Measurements from ENCODE around the gene CPM. TPM values are rescaled to one million over a fixed set of nuclear protein-coding genes. Genes with fewer than 3 reads are reported as not detected.

Gene CPM
- total and polyA plus RNA-seq, 4 donors = 10.3 to 17.7 (median 14.4) TPM

DNA sequence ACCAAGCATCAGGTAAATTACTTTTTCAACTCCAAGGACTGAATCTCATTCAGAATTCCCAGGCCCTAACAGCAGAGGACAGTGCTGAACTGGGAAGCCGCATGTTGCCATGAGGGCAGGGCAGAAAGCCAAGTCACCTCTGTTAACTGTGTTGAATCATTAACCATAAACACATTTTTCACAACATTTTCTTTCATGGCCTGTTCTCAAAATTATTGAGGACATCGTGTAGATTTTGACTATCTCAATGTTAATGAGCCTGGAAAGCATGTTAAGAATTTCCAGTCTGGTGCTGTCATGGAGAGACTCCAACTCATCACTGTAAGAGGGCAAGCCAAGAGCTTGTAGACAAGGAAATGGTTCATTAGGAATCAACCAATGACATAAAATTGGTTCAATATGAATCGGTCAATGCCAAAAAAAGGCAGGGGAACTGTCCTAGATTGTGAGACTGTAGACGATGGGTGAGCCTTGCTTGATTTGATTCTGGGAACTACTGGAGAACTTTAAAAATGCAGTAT is 33.7 kb downstream of the CPM start:
- H3K4me1 ChIP-seq (ENCODE audit: control insufficient read depth, insufficient read depth, low read length) = no peaks in the 10 kb centered on the region
- H3K9me3 ChIP-seq (ENCODE audit: control insufficient read depth, insufficient read depth, low read length) = no peaks in the 10 kb centered on the region
- 88% methylated on average over 3 of the region's 4 CpGs for WGBS (ENCODE audit: insufficient coverage)
- H3K36me3 ChIP-seq (ENCODE audit: control insufficient read depth, insufficient read depth, low read length) = no peaks in the 10 kb centered on the region
- no peak overlapping the region for H3K27ac ChIP-seq (ENCODE audit: low read depth, low read length)
- no peaks in the 10 kb centered on the region for H3K27me3 ChIP-seq (ENCODE audit: control insufficient read depth, insufficient read depth, low read length)
- peak in 2 of 6 donors; percentile 38 to 62 for DNase-seq (ENCODE audit: low read depth in 4 of 6, low spot score in 6 of 6)
- no peak overlapping the region for H3K4me3 ChIP-seq (ENCODE audit: low read depth, low read length)

DNA sequence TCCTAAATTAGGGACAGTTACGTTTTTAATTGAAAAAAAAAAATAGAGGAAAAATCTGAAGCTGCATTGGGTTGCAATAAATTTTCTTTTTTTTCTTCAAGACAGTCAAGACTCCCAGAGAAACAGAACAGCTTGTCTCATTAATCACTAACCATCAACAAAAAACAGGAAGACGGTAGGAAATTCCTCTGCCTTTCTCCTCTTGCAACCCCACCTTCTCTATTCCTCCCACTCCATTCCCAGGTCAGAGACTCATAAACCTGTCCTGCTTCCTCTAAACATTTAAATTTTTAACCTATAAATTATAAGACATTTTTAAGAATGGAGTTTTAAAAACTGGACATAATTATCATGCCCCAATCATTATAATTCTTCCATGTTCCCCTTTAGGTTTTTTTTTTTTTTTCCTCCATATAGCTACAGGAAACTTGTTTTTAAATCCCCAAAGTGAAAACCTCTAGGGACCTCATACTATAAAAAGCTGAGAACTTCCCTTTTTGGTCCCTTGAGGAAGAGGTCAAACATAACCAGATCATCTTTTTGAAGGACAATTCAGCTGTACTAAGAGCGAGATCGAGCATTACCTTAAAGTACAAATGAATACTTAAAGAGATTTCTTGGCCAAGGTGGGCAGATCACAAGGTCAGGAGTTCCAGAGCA is 36.0 kb downstream of the CPM start:
- H3K27ac ChIP-seq (ENCODE audit: low read depth, low read length) = no peak overlapping the region
- DNase-seq (ENCODE audit: low read depth in 4 of 6, low spot score in 6 of 6) = no peak

DNA sequence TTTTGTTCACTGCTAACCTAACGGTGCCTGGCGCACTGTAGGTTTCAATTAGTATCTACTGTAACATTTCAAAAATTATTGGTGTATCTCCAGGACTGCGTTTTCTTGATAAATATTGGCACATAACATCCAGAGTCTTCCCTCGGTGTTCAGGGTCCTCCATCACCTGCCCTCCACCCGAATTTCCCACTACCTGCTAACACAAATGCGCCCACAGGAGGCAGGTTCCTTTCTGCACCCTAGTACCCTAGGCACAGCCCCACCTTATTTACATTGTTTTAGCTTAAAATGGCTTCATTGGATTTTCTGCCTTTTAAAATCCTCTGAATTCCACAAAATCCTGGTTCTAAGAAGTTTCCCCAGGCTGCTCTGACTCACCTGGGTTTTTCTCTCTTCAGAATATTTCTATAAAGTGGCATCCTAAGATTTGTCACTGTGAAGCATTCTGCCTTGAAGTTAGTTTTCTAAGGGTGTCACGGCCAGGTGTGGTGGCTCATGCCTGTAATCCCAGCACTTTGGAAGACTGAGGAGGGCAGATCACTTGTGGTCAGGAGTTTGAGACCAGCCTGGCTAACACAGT is 38.6 kb downstream of the CPM start:
- 98% methylated on average over 4 of the region's 7 CpGs for WGBS (ENCODE audit: insufficient coverage)
- no peak for DNase-seq (ENCODE audit: low read depth in 4 of 6, low spot score in 6 of 6)
- Histone ChIP-seq H3K27me3 (ENCODE audit: control insufficient read depth, insufficient read depth, low read length) (no peaks in the 10 kb centered on the region), H3K9me3 (ENCODE audit: control insufficient read depth, insufficient read depth, low read length) (no peaks in the 10 kb centered on the region), H3K4me3 (ENCODE audit: low read depth, low read length) (no peak overlapping the region), H3K27ac (ENCODE audit: low read depth, low read length) (no peak overlapping the region), H3K36me3 (ENCODE audit: control insufficient read depth, insufficient read depth, low read length) (no peaks in the 10 kb centered on the region), H3K4me1 (ENCODE audit: control insufficient read depth, insufficient read depth, low read length) (no peaks in the 10 kb centered on the region)

More for the DNA sequence above, 36.0 kb downstream of the CPM start:
- Histone ChIP-seq H3K4me3 (ENCODE audit: low read depth, low read length) (no peak overlapping the region), H3K9me3 (ENCODE audit: control insufficient read depth, insufficient read depth, low read length) (no peaks in the 10 kb centered on the region), H3K4me1 (ENCODE audit: control insufficient read depth, insufficient read depth, low read length) (no peaks in the 10 kb centered on the region), H3K36me3 (ENCODE audit: control insufficient read depth, insufficient read depth, low read length) (no peaks in the 10 kb centered on the region), H3K27me3 (ENCODE audit: control insufficient read depth, insufficient read depth, low read length) (no peaks in the 10 kb centered on the region)
- 40% methylated on average over 1 of the region's 4 CpGs for WGBS (ENCODE audit: insufficient coverage)

DNA sequence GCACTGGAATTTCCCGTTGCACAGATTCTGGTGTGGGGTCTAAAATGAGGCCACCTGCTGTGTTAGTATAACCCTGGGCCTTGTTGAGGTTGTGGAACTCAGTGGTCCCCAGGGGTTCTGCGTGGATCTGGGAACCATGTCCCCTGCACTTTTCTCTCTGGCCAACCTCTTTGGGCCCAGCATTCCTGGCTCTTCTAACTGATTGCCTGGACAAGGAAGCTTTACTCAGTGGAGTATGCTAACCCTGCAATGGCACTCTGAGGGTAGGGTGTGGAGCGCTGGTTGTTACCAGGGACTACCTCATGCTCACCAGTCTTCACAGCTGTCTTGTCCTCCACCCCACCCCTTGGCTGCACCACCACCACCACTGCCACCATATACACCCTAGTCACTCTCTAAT is 39.2 kb downstream of the CPM start:
- WGBS (ENCODE audit: insufficient coverage) = 60% methylated on average over 1 of the region's 3 CpGs
- no peak overlapping the region for H3K4me3 ChIP-seq (ENCODE audit: low read depth, low read length)

DNA sequence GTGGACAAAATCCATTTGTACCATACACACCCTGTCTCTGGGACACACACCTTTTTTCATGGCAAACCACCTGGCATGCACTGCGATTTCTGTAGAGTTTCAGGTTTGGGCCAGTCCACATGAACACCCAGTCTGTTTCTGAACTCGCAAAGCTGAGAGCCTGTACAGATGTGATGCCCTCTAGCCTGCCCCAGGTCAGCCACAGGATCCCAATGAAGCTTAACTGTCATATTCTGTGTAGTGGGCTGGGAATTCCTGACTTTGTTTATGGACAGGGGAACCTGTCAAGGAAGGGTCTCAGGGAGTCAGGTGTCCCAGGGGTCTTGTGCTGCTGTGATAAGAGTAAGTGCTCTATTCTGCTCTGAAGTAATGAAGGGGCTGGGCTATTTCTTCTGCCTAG is 39.8 kb downstream of the CPM start:
- WGBS (ENCODE audit: insufficient coverage) = 100% methylated on average over 2 of the region's 2 CpGs

More for the DNA sequence above, 39.2 kb downstream of the CPM start:
- no peak overlapping the region for H3K27ac ChIP-seq (ENCODE audit: low read depth, low read length)
- H3K36me3 ChIP-seq (ENCODE audit: control insufficient read depth, insufficient read depth, low read length) = no peaks in the 10 kb centered on the region
- DNase-seq (ENCODE audit: low read depth in 4 of 6, low spot score in 6 of 6) = no peak
- H3K4me1 ChIP-seq (ENCODE audit: control insufficient read depth, insufficient read depth, low read length) = no peaks in the 10 kb centered on the region
- no peaks in the 10 kb centered on the region for H3K9me3 ChIP-seq (ENCODE audit: control insufficient read depth, insufficient read depth, low read length)
- H3K27me3 ChIP-seq (ENCODE audit: control insufficient read depth, insufficient read depth, low read length) = no peaks in the 10 kb centered on the region

DNA sequence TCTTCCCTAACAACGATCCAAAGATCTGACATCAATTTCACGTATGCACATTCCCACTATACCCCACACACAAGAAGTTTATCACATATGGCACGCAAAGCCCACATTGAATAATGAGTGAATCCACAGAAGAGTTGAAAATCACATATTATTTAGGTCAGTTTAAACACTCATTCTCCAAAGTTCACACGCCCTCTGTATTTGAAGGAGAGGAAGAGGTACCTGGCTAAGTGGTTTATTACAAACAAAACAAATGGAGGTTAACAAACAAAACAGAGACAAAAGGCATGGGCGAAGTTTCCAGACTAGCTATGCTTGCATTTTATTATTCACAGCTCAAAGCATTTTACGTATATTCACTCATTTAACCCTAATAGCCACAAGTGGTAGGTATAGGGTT is 41.8 kb downstream of the CPM start:
- Histone ChIP-seq H3K9me3 (ENCODE audit: control insufficient read depth, insufficient read depth, low read length) (no peaks in the 10 kb centered on the region), H3K4me3 (ENCODE audit: low read depth, low read length) (no peak overlapping the region), H3K27ac (ENCODE audit: low read depth, low read length) (no peak overlapping the region), H3K4me1 (ENCODE audit: control insufficient read depth, insufficient read depth, low read length) (no peaks in the 10 kb centered on the region), H3K27me3 (ENCODE audit: control insufficient read depth, insufficient read depth, low read length) (no peaks in the 10 kb centered on the region), H3K36me3 (ENCODE audit: control insufficient read depth, insufficient read depth, low read length) (no peaks in the 10 kb centered on the region)
- no CpG with 5 or more reads among the region's 6 CpGs for WGBS (ENCODE audit: insufficient coverage)
- no peak for DNase-seq (ENCODE audit: low read depth in 4 of 6, low spot score in 6 of 6)

More for the DNA sequence above, 39.8 kb downstream of the CPM start:
- DNase-seq (ENCODE audit: low read depth in 4 of 6, low spot score in 6 of 6) = no peak
- Histone ChIP-seq H3K36me3 (ENCODE audit: control insufficient read depth, insufficient read depth, low read length) (no peaks in the 10 kb centered on the region), H3K9me3 (ENCODE audit: control insufficient read depth, insufficient read depth, low read length) (no peaks in the 10 kb centered on the region), H3K4me3 (ENCODE audit: low read depth, low read length) (no peak overlapping the region), H3K4me1 (ENCODE audit: control insufficient read depth, insufficient read depth, low read length) (no peaks in the 10 kb centered on the region), H3K27ac (ENCODE audit: low read depth, low read length) (no peak overlapping the region), H3K27me3 (ENCODE audit: control insufficient read depth, insufficient read depth, low read length) (no peaks in the 10 kb centered on the region)

DNA sequence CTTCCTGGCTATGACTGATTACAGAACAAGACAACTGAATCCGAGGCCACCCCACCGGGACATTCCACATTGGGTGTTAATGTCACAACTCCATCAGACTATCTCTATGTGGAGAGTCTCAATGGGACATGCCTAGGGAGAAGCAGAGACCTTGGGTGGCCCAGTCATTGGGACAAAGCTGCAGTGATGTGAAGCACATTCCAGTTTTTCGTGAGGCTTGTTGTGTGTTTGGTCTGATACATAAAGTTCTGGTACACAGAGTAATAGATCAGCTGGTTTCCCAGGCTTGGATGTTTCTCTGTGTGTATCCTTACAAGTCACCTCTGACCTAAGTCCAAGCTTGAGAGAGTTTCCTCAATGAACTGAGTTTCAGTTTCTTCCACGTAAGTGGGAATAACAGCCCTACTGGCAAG is 42.3 kb downstream of the CPM start:
- no peak for DNase-seq (ENCODE audit: low read depth in 4 of 6, low spot score in 6 of 6)
- Histone ChIP-seq H3K27ac (ENCODE audit: low read depth, low read length) (no peak overlapping the region), H3K27me3 (ENCODE audit: control insufficient read depth, insufficient read depth, low read length) (no peaks in the 10 kb centered on the region), H3K36me3 (ENCODE audit: control insufficient read depth, insufficient read depth, low read length) (no peaks in the 10 kb centered on the region), H3K4me1 (ENCODE audit: control insufficient read depth, insufficient read depth, low read length) (no peaks in the 10 kb centered on the region), H3K9me3 (ENCODE audit: control insufficient read depth, insufficient read depth, low read length) (no peaks in the 10 kb centered on the region), H3K4me3 (ENCODE audit: low read depth, low read length) (no peak overlapping the region)
- 75% methylated on average over 2 of the region's 4 CpGs for WGBS (ENCODE audit: insufficient coverage)

DNA sequence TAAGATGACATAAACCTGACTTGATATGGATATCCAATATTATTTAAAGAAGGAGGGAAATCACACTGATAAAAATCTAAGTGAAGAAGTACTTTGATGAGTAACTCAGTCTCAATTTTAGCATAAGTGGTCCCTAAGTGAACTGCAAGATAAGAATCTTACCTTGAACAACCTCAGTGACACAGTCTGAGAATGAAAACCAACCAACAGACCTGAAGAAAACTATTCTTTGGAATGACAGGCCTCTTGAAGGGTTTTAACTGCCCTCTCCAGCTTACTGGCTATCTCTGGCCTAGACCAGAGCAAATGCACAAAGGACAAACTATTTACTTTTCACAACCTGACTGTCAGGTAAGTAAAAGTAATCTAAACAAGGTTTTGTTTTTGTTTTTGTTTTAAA is 44.7 kb downstream of the CPM start:
- no peaks in the 10 kb centered on the region for H3K36me3 ChIP-seq (ENCODE audit: control insufficient read depth, insufficient read depth, low read length)
- H3K4me1 ChIP-seq (ENCODE audit: control insufficient read depth, insufficient read depth, low read length) = no peaks in the 10 kb centered on the region
- DNase-seq (ENCODE audit: low read depth in 4 of 6, low spot score in 6 of 6) = no peak
- no peak overlapping the region for H3K27ac ChIP-seq (ENCODE audit: low read depth, low read length)
- no peak overlapping the region for H3K4me3 ChIP-seq (ENCODE audit: low read depth, low read length)
- H3K9me3 ChIP-seq (ENCODE audit: control insufficient read depth, insufficient read depth, low read length) = no peaks in the 10 kb centered on the region
- H3K27me3 ChIP-seq (ENCODE audit: control insufficient read depth, insufficient read depth, low read length) = no peaks in the 10 kb centered on the region

DNA sequence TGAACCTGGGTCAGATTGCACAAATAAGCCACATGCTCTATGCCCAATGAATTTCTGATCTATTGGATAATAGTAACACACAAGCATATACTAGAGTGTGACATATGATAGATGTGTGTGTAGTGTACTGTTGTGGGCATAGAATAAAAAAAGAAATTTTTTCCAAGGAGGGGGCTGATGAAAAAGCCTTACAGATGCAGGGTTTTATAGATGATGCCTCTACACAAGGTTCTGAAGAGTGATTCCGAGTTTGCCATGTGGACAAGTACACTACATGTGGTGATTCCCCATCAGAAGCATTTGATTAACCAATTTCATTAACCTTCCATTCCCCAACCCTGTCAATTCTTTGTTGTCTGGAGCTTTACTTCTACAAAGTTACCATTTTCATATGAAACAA is 45.3 kb downstream of the CPM start:
- Histone ChIP-seq H3K9me3 (ENCODE audit: control insufficient read depth, insufficient read depth, low read length) (no peaks in the 10 kb centered on the region), H3K4me3 (ENCODE audit: low read depth, low read length) (no peak overlapping the region), H3K27ac (ENCODE audit: low read depth, low read length) (no peak overlapping the region), H3K27me3 (ENCODE audit: control insufficient read depth, insufficient read depth, low read length) (no peaks in the 10 kb centered on the region), H3K36me3 (ENCODE audit: control insufficient read depth, insufficient read depth, low read length) (no peaks in the 10 kb centered on the region), H3K4me1 (ENCODE audit: control insufficient read depth, insufficient read depth, low read length) (no peaks in the 10 kb centered on the region)
- DNase-seq (ENCODE audit: low read depth in 4 of 6, low spot score in 6 of 6) = no peak
- WGBS (ENCODE audit: insufficient coverage) = 83% methylated on average over 1 of the region's 1 CpG

All from spinal cord (tissue), 10 donors.